IMR-90 (cell line): Measurements from ENCODE around the gene ABCA6. TPM values are rescaled to one million over a fixed set of nuclear protein-coding genes. Genes with fewer than 3 reads are reported as not detected.

Source experiments
- ATAC-seq: fragments of 200-7000 bp; cut with Tn5 transposase; 2 replicates; pipeline ENCODE4 v1.9.1; 2020; ENCODE audit warnings: low read depth, mild to moderate bottlenecking, moderate library complexity
- BruUV-seq: library from RNA; stranded (reverse); fragments of 400-500 nt; replicated peaks from 2 replicates; lab custom pipeline; 2021; lab: Mats Ljungman, UMichigan
- CTCF ChIA-PET: fragments of 300-600 bp; formaldehyde crosslinking; extraction: SDS; loops from one replicate; lab custom pipeline; 2021; ENCODE audit warnings: antibody characterized with exemption; lab: Yijun Ruan, JAX
- POLR2A ChIA-PET: fragments of 300-600 bp; sonication (Branson Sonifier 250); formaldehyde crosslinking; loops from one replicate; lab custom pipeline; 2022; ENCODE audit warnings: antibody characterized with exemption; ENCODE audit not compliant: unreplicated experiment; lab: Charles Lee
- DNase-seq: peaks from one replicate; pipeline ENCODE4 v3.0.0; 2013
- H2AFZ ChIP-seq: replicated peaks from 2 replicates; pipeline ENCODE3; 2013; ENCODE audit warnings: low read length, mild to moderate bottlenecking; ENCODE audit not compliant: poor library complexity
- H2AK5ac ChIP-seq: 2 replicates; pipeline ENCODE4 v1.6.1; 2013; ENCODE audit warnings: low read depth, low read length, inconsistent platforms
- H2AK9ac ChIP-seq: replicated peaks from 2 replicates; pipeline ENCODE3; 2013; ENCODE audit warnings: mild to moderate bottlenecking, low read depth, low read length, moderate library complexity; ENCODE audit not compliant: poor library complexity
- H2BK120ac ChIP-seq: 2 replicates; pipeline ENCODE4 v1.6.1; 2013; ENCODE audit warnings: low read depth, low read length, inconsistent platforms
- H2BK15ac ChIP-seq: 3 replicates; pipeline ENCODE4 v1.6.1; 2013; ENCODE audit warnings: low read depth, low read length, inconsistent platforms
- H2BK20ac ChIP-seq: 2 replicates; pipeline ENCODE4 v1.6.1; 2013; ENCODE audit warnings: low read depth, mild to moderate bottlenecking, inconsistent platforms, low read length, moderate library complexity
- H2BK5ac ChIP-seq: 2 replicates; pipeline ENCODE4 v1.6.1; 2013; ENCODE audit warnings: mild to moderate bottlenecking, low read depth, low read length, inconsistent platforms; ENCODE audit not compliant: poor library complexity, severe bottlenecking
- H3K14ac ChIP-seq: replicated peaks from 2 replicates; pipeline ENCODE4 v1.6.1; 2013; ENCODE audit warnings: low read depth, low read length, inconsistent platforms
- H3K18ac ChIP-seq: 2 replicates; pipeline ENCODE4 v1.6.1; 2013; ENCODE audit warnings: low read depth, low read length, control low read depth
- H3K23ac ChIP-seq: 2 replicates; pipeline ENCODE4 v1.6.1; 2013; ENCODE audit warnings: low read depth, low read length, inconsistent platforms
- H3K27ac ChIP-seq: 2 replicates; pipeline ENCODE4 v1.5.1; 2013; ENCODE audit warnings: mild to moderate bottlenecking, control low read depth, low read length; ENCODE audit not compliant: insufficient read depth
- H3K27me3 ChIP-seq: 2 replicates; pipeline ENCODE4 v1.6.1; 2013; ENCODE audit warnings: low read length; ENCODE audit not compliant: control insufficient read depth, insufficient read depth
- H3K36me3 ChIP-seq: 2 replicates; pipeline ENCODE4 v1.6.1; 2013; ENCODE audit warnings: low read length, mixed read lengths; ENCODE audit not compliant: control insufficient read depth, insufficient read depth
- H3K4ac ChIP-seq: 2 replicates; pipeline ENCODE4 v1.6.1; 2013; ENCODE audit warnings: low read depth, low read length, inconsistent platforms
- H3K4me1 ChIP-seq: 2 replicates; pipeline ENCODE4 v1.6.1; 2013; ENCODE audit warnings: low read length, mixed read lengths; ENCODE audit not compliant: control insufficient read depth, insufficient read depth
- H3K4me2 ChIP-seq: 2 replicates; pipeline ENCODE4 v1.6.1; 2013; ENCODE audit warnings: low read depth, mild to moderate bottlenecking, control low read depth, low read length, moderate library complexity
- H3K4me3 ChIP-seq: 2 replicates; pipeline ENCODE4 v1.5.1; 2013; ENCODE audit warnings: low read depth, mild to moderate bottlenecking, control low read depth, low read length, moderate library complexity; ENCODE audit not compliant: insufficient read depth
- H3K56ac ChIP-seq: 2 replicates; pipeline ENCODE4 v1.6.1; 2013; ENCODE audit warnings: low read length, inconsistent platforms; ENCODE audit not compliant: insufficient read depth; ENCODE audit errors: extremely low read depth
- H3K79me1 ChIP-seq, 2 experiments: 2 replicates each; pipeline ENCODE4 v1.6.1; 2013; ENCODE audit warnings: low read length in 2 of 2, inconsistent platforms in 1 of 2, low read depth in 1 of 2
- H3K9ac ChIP-seq: 2 replicates; pipeline ENCODE4 v1.6.1; 2013; ENCODE audit warnings: low read depth, low read length, control low read depth
- H3K9me1 ChIP-seq: 2 replicates; pipeline ENCODE4 v1.6.1; 2013; ENCODE audit warnings: low read length, inconsistent platforms; ENCODE audit not compliant: insufficient read depth
- H3K9me3 ChIP-seq: 2 replicates; pipeline ENCODE4 v1.6.1; 2013; ENCODE audit warnings: low read length; ENCODE audit not compliant: control insufficient read depth, insufficient read depth
- H4K20me1 ChIP-seq: 2 replicates; pipeline ENCODE4 v1.6.1; 2013; ENCODE audit warnings: low read length, inconsistent platforms; ENCODE audit not compliant: insufficient read depth
- H4K5ac ChIP-seq: 2 replicates; pipeline ENCODE4 v1.6.1; 2013; ENCODE audit warnings: mild to moderate bottlenecking, low read depth, low read length, control low read depth
- H4K8ac ChIP-seq, 2 experiments: 2 replicates each; pipeline ENCODE4 v1.6.1; 2013; ENCODE audit warnings: low read depth in 2 of 2, low read length in 2 of 2, control low read depth in 1 of 2, inconsistent platforms in 1 of 2
- H4K91ac ChIP-seq: 2 replicates; pipeline ENCODE4 v1.6.1; 2013; ENCODE audit warnings: low read depth, low read length, inconsistent platforms; ENCODE audit not compliant: insufficient read depth
- CEBPB ChIP-seq: IDR thresholded peaks from 2 replicates; pipeline ENCODE4 v1.6.1; 2012; ENCODE audit warnings: low read depth, low read length, improper control_type of control experiment
- RFX5 ChIP-seq: IDR thresholded peaks from 2 replicates; pipeline ENCODE4 v1.8.0; 2012; ENCODE audit warnings: low read depth, mild to moderate bottlenecking, low read length, moderate library complexity
- WGBS, 2 experiments: methylation state at CpG; one replicate each; pipeline versions ENCODE4 v1.1.5 to v1.1.7; 2013; ENCODE audit warnings: missing lambda C conversion rate in 2 of 2; ENCODE audit not compliant: insufficient read length in 1 of 2; ENCODE audit errors: extremely low coverage in 2 of 2; 5-methylcytosine and 5-hydroxymethylcytosine counted together
- dilution Hi-C: fragments of 300-500 bp; cut with HindIII; formaldehyde crosslinking; loops from one replicate; pipeline ENCODE4 v1.14.3; 2018; ENCODE audit warnings: low sequenced_read_pairs; ENCODE audit not compliant: unreplicated experiment
- in situ Hi-C: fragments of 300-500 bp; cut with MboI; formaldehyde crosslinking; loops from 3 replicates; pipeline ENCODE4 v1.14.3; 2019; ENCODE audit warnings: low sequenced_read_pairs, inconsistent platforms, mixed read lengths
- intact Hi-C: fragments of 100-400 bp; cut with micrococcal nuclease; formaldehyde crosslinking; loops from 2 replicates; pipeline ENCODE4 v1.10.0; 2022
- polyA plus RNA-seq, 3 experiments: library from polyadenylated mRNA; depleted of rRNA; stranded (reverse); fragments of >200 nt; gene quantifications; 2 replicates each; pipeline ENCODE4 v1.2.3, GENCODE V29; 2012; ENCODE audit warnings: low replicate concordance in 1 of 3
- total RNA-seq: library from RNA; depleted of rRNA; stranded (reverse); fragments of >200 nt; gene quantifications from 2 replicates; pipeline ENCODE4 v1.2.3, GENCODE V29; 2012

Gene ABCA6
- total and polyA plus RNA-seq, 2 of the 4 experiments (the other 2 are of a cell fraction), result under 0.01 TPM; not detected in 1

DNA sequence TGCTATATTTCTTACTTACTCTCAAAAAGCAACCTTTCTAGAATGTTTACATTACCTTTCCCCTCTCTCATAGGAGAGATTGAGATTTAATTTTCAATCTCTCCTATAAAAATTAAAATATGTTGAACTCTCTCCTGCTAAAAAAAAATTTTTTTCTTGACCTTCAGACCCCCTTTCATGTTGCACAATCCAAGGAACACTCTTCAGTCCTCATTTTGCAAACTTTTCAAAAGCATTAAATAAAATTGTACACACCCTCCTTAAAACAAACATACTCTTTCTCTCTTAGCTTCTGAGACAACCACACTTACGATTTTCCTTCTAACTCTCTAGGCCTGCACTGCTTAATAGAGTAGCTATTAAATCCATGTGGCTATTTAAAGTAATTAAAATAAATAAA, 8.6 kb upstream of the ABCA6 start:
- H3K27me3 ChIP-seq, result no peaks in the 10 kb centered on the region
- no peak overlapping the region for H2AK5ac ChIP-seq
- peak; percentile 16; the same call in 1 of the 2 replicates for TF ChIP-seq CEBPB
- TF ChIP-seq RFX5, result no peak
- dilution Hi-C loops (no loop called here), intact Hi-C loops (no loop called here), in situ Hi-C loops (no loop called here)
- H3K36me3 ChIP-seq, result no peaks in the 10 kb centered on the region
- H4K5ac ChIP-seq, result no peak overlapping the region
- H4K8ac ChIP-seq, result no peak overlapping the region
- H2BK5ac ChIP-seq, result no peak overlapping the region
- H2AK9ac ChIP-seq, result no peak overlapping the region
- H3K4me1 ChIP-seq, result no peaks in the 10 kb centered on the region
- ChIA-PET POLR2A (no interaction called here), CTCF (no interaction called here)
- ATAC-seq, result no peak
- H3K14ac ChIP-seq, result no peak overlapping the region
- WGBS, 2 experiments, result 100% methylated on average over 1 of the region's 1 CpG; no CpG with 5 or more reads in 1 of the 2 experiments
- no peak overlapping the region for H4K91ac ChIP-seq
- no peaks in the 10 kb centered on the region for H3K9me1 ChIP-seq
- no TSS peak for BruUV-seq
- no peak overlapping the region for H3K27ac ChIP-seq
- no peak overlapping the region for H2BK20ac ChIP-seq
- H2BK15ac ChIP-seq, result no peak overlapping the region
- H3K4ac ChIP-seq, result no peak overlapping the region
- no peak for DNase-seq
- no peak overlapping the region for H3K56ac ChIP-seq
- H3K9me3 ChIP-seq, result no peaks in the 10 kb centered on the region
- H3K9ac ChIP-seq, result no peak overlapping the region
- H2AFZ ChIP-seq, result no peak overlapping the region
- H3K4me2 ChIP-seq, result no peak overlapping the region
- H3K23ac ChIP-seq, result no peak overlapping the region
- H3K79me1 ChIP-seq, result no peaks in the 10 kb centered on the region
- no peak overlapping the region for H3K4me3 ChIP-seq
- H3K18ac ChIP-seq, result no peak overlapping the region
- H4K20me1 ChIP-seq, result no peaks in the 10 kb centered on the region
- no peak overlapping the region for H2BK120ac ChIP-seq
